Fibroblast of the aortic adventitia (primary cell): ENCODE data around the gene ZNF423. TPM values are rescaled to one million over a fixed set of nuclear protein-coding genes. Genes with fewer than 3 reads are reported as not detected.

ENCODE experiments used
- DNase-seq: peaks from one replicate; pipeline ENCODE4 v3.0.0-alpha.2; 2010; ENCODE audit warnings: low read depth
- H3K4me3 ChIP-seq: 2 replicates; pipeline ENCODE4 v1.5.1; 2011; ENCODE audit warnings: low read depth, mild to moderate bottlenecking, control low read depth, low read length, moderate library complexity
- total RNA-seq: library from RNA; depleted of rRNA; stranded (reverse); fragments of >200 nt; gene quantifications from 2 replicates; pipeline ENCODE4 v1.2.3, GENCODE V29; 2012; ENCODE audit warnings: low replicate concordance
- TF ChIP-seq, protein P1 (sequence below): IDR thresholded peaks from 2 replicates; pipeline ENCODE4 v1.5.1; 2011; ENCODE audit warnings: mild to moderate bottlenecking, low read length, control low read depth, inconsistent platforms; ENCODE audit not compliant: insufficient read depth

ZNF423 gene
- total RNA-seq, 1 donor = 13.5 TPM

GRCh38 chr16:49675413-49675812 lies 180.5 kb downstream of the ZNF423 start:
- TF ChIP-seq, protein P1, sequence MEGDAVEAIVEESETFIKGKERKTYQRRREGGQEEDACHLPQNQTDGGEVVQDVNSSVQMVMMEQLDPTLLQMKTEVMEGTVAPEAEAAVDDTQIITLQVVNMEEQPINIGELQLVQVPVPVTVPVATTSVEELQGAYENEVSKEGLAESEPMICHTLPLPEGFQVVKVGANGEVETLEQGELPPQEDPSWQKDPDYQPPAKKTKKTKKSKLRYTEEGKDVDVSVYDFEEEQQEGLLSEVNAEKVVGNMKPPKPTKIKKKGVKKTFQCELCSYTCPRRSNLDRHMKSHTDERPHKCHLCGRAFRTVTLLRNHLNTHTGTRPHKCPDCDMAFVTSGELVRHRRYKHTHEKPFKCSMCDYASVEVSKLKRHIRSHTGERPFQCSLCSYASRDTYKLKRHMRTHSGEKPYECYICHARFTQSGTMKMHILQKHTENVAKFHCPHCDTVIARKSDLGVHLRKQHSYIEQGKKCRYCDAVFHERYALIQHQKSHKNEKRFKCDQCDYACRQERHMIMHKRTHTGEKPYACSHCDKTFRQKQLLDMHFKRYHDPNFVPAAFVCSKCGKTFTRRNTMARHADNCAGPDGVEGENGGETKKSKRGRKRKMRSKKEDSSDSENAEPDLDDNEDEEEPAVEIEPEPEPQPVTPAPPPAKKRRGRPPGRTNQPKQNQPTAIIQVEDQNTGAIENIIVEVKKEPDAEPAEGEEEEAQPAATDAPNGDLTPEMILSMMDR = no peak
- DNase-seq = no peak
- no peak overlapping the region for H3K4me3 ChIP-seq

DNA sequence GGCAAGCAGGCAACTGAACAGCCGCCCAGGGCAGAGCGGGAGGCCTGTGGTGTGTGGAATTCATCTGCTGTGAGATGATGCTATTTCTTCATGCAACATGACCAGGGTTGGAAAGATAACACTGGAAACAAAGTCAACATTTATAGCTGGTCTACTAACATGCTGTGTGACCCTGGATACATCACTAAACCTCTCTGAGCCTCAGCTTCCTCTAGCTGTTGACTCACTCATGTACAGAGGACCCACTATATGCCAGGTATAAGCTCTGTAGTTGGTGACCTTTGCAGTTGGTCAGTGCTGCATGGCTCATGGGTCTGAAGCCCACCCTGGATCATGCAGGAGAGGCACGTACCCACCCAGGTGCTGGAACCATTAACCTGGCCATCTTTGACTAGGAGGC lies 180.9 kb downstream of the ZNF423 start:
- H3K4me3 ChIP-seq = no peak overlapping the region
- TF ChIP-seq, protein P1 = no peak
- DNase-seq = no peak

GRCh38 chr16:49674351-49674851 lies 181.5 kb downstream of the ZNF423 start:
- no peak for DNase-seq
- no peak overlapping the region for H3K4me3 ChIP-seq
- TF ChIP-seq, protein P1 = no peak

GRCh38 chr16:49673442-49673841 lies 182.5 kb downstream of the ZNF423 start:
- no peak for DNase-seq
- H3K4me3 ChIP-seq = no peak overlapping the region
- TF ChIP-seq, protein P1 = no peak

DNA sequence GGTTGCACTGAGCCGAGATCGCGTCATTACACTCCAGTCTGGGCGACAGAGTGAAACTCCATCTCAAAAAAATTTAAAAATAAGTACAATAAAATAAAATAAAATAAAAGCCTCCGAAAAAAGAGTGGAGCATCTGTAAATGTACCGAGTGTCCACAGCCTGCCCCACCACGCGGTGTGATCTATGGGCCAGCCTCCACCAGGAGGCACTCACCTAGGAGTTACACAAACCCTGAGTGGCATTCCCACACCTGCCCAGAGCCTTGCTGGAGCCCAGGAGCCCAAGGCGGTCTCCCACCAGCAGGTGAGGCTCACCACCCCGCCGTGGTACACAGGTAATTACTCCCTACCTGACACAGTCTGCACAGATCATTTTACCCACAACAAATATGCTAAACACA lies 183.2 kb downstream of the ZNF423 start:
- no peak overlapping the region for H3K4me3 ChIP-seq
- TF ChIP-seq, protein P1 = no peak
- DNase-seq = no peak

DNA sequence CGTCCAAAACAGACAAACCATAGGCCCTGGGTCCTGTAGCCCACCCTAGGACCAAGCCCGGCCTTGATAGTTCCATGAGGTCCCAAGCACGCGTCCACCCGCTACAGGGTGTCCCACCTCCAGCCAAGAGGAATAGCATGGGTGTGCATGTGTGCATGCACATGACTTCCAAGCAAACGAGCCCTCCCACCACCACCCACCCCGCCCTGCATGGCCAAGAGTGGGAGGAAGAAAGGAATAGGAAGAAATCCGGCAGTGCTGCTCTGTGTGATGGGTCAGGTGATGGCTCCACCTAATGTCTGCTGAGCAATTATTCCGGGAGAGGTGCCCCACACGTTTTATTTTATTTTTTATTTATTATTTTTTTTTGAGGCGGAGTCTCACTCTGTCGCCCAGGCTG lies 184.6 kb downstream of the ZNF423 start:
- H3K4me3 ChIP-seq = no peak overlapping the region
- TF ChIP-seq, protein P1 = no peak
- DNase-seq = no peak

DNA sequence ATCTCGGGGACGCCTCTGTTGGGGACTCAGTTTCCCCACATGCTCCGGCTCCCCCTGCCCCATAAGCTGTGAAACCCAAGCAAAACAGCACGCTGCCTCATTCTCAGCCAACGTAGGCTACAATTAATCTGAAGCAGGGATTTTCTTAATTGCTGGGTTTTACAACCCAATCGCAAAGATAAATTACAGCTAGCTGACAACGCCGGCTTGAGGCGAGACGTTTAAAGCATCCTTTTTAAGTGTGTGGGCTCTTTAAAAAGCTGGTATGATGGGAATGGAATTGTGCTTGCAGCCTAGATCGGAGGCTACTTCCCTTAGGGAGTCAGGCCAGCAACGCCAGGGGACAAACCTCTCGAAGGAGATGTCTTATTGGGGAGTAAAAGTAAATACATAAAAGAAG lies 185.3 kb downstream of the ZNF423 start:
- DNase-seq = no peak
- no peak overlapping the region for H3K4me3 ChIP-seq
- TF ChIP-seq, protein P1 = no peak
